Measurements from ENCODE around the gene NADK2. TPM values are rescaled to one million over a fixed set of nuclear protein-coding genes. Genes with fewer than 3 reads are reported as not detected.

The NADK2 gene
- total and polyA plus RNA-seq, 3 donors from 2014 or later = 27.1 to 55.1 (median 42.2) TPM

DNA sequence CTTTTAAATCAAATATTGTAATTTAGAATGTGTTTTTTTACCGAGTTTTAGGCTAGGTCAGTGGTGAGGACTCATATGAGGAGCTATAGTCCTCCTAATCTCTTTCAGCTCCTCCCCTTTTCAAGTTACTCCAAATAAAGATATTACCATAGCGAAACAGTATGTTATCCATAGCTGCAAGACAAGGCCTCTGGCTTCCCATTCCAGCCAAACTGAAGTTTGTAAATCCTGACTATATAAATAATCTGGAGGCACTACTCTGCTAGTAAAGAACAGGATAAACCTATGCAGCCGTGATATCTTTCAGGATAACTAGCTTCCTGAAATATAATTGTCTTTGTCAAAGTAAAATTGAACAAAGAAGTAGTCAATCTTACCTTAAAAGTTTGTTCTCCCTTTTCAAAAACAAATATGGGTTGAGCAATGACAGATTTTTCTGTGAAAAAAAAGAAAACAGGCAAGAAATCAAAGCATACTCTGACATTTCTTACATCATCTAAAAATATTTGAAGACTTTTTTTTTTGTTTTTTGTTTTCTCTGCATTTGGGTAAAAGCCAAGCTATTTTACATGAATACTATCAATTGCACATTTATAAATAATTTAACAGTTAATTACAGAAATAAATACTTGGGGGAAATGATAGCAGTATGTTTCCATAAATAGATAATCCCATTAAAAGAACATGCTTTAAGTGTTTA lies 29.3 kb upstream of the NADK2 start:
- intact Hi-C loops (cut with DNase I; ENCODE audit: low total_unique reads) = no loop called here
- TF ChIP-seq, protein P1, sequence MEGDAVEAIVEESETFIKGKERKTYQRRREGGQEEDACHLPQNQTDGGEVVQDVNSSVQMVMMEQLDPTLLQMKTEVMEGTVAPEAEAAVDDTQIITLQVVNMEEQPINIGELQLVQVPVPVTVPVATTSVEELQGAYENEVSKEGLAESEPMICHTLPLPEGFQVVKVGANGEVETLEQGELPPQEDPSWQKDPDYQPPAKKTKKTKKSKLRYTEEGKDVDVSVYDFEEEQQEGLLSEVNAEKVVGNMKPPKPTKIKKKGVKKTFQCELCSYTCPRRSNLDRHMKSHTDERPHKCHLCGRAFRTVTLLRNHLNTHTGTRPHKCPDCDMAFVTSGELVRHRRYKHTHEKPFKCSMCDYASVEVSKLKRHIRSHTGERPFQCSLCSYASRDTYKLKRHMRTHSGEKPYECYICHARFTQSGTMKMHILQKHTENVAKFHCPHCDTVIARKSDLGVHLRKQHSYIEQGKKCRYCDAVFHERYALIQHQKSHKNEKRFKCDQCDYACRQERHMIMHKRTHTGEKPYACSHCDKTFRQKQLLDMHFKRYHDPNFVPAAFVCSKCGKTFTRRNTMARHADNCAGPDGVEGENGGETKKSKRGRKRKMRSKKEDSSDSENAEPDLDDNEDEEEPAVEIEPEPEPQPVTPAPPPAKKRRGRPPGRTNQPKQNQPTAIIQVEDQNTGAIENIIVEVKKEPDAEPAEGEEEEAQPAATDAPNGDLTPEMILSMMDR (IDR thresholded peaks at IDR 0.05) = no peak
- no peak for TF ChIP-seq POLR2A (IDR thresholded peaks at IDR 0.05)
- Histone ChIP-seq H3K9me3 (no peaks in the 10 kb centered on the region), H3K27me3 (no peaks in the 10 kb centered on the region), H3K36me3 (ENCODE audit: low read depth, missing control alignments) (no peaks in the 10 kb centered on the region), H3K4me3 (no peak overlapping the region), H3K27ac (no peak overlapping the region), H3K4me1 (peaks cover 11% of the 10 kb centered on the region)
- 76 to 79% methylated on average over 3 of the region's 3 CpGs for WGBS, 2 donors
- no peak for DNase-seq

DNA sequence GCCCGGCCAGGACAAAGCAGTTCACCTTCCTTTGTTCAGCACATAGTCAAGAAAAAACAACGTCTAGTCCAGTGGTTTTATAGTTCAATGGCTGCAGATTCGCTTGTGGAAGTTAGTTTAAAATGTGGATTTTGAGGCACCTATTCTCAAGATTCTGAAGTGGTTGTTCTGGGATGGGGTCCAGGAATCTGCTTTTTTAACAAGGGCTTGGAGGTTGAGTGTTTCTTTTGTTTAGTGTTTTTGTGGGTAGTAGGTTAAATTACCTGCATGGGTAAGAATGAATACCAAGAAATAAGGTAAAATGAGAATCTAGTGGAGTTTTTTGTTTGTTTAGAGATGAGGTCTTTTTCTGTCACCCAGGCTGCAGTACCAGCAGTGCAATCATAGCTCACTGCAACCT lies 28.4 kb upstream of the NADK2 start:
- intact Hi-C loops (cut with DNase I; ENCODE audit: low total_unique reads) = no loop called here
- 89 to 90% methylated on average over 3 of the region's 3 CpGs for WGBS, 2 donors
- no peak for DNase-seq
- H3K4me1 ChIP-seq = peaks cover 11% of the 10 kb centered on the region
- no peak overlapping the region for H3K4me3 ChIP-seq
- H3K27ac ChIP-seq = no peak overlapping the region
- TF ChIP-seq POLR2A (IDR thresholded peaks at IDR 0.05) = no peak
- TF ChIP-seq, protein P1 (IDR thresholded peaks at IDR 0.05) = no peak
- H3K27me3 ChIP-seq = no peaks in the 10 kb centered on the region
- no peaks in the 10 kb centered on the region for H3K36me3 ChIP-seq (ENCODE audit: low read depth, missing control alignments)
- H3K9me3 ChIP-seq = no peaks in the 10 kb centered on the region

DNA sequence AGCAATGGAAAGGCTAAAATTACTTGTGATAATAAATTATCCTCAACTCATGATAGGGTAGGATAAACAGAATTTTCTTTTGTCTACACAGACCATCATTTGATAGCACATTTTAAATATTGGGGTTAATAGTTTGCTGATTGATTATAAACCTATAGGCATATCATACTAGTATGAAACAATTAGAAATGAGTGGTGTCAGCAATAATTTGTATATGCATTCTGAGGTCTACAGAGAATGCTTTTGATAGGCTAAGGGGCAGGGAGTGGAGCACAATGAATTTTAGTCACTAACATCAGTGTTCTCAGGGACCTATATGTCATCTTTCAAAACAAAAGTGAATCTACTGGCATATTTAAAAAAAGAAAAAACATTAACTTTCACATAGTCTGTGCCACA lies 27.8 kb upstream of the NADK2 start:
- intact Hi-C loops (cut with DNase I; ENCODE audit: low total_unique reads) = loop anchor here (10.0 kb wide), 1 partner anchor 125 kb away; no protein-coding TSS in a partner anchor
- H3K9me3 ChIP-seq = no peaks in the 10 kb centered on the region
- no peak overlapping the region for H3K27ac ChIP-seq
- H3K27me3 ChIP-seq = no peaks in the 10 kb centered on the region
- H3K4me3 ChIP-seq = no peak overlapping the region
- TF ChIP-seq POLR2A (IDR thresholded peaks at IDR 0.05) = no peak
- no peak for DNase-seq
- H3K4me1 ChIP-seq = peaks cover 5% of the 10 kb centered on the region
- H3K36me3 ChIP-seq (ENCODE audit: low read depth, missing control alignments) = no peaks in the 10 kb centered on the region

- H3K4me1 ChIP-seq = no peaks in the 10 kb centered on the region
- no peaks in the 10 kb centered on the region for H3K36me3 ChIP-seq (ENCODE audit: low read depth, missing control alignments)
- TF ChIP-seq, protein P1 (IDR thresholded peaks at IDR 0.05) = no peak
- no peak for TF ChIP-seq POLR2A (IDR thresholded peaks at IDR 0.05)
- DNase-seq = no peak
- no peak overlapping the region for H3K27ac ChIP-seq
- H3K4me3 ChIP-seq = no peak overlapping the region
- intact Hi-C loops (cut with DNase I; ENCODE audit: low total_unique reads) = loop anchor here (10.0 kb wide), 1 partner anchor 127 kb away; no protein-coding TSS in a partner anchor
- H3K27me3 ChIP-seq = no peaks in the 10 kb centered on the region
- 88 to 94% methylated on average over 3 of the region's 3 CpGs for WGBS, 2 donors
- H3K9me3 ChIP-seq = no peaks in the 10 kb centered on the region
Observed at GRCh38 chr5:36267905-36268304, 26.2 kb upstream of the NADK2 start.

- intact Hi-C loops (cut with DNase I; ENCODE audit: low total_unique reads) = loop anchor here (10.0 kb wide), 1 partner anchor 131 kb away; no protein-coding TSS in a partner anchor
- H3K9me3 ChIP-seq = no peaks in the 10 kb centered on the region
- H3K27ac ChIP-seq = no peak overlapping the region
- TF ChIP-seq POLR2A (IDR thresholded peaks at IDR 0.05) = no peak
- TF ChIP-seq, protein P1 (IDR thresholded peaks at IDR 0.05) = no peak
- no peaks in the 10 kb centered on the region for H3K27me3 ChIP-seq
- H3K4me1 ChIP-seq = no peaks in the 10 kb centered on the region
- WGBS, 2 donors = 89 to 93% methylated on average over 4 of the region's 4 CpGs
- DNase-seq = no peak
- H3K36me3 ChIP-seq (ENCODE audit: low read depth, missing control alignments) = no peaks in the 10 kb centered on the region
- H3K4me3 ChIP-seq = no peak overlapping the region
Observed at GRCh38 chr5:36264202-36264760, 22.6 kb upstream of the NADK2 start.
